HepG2 (cell line): ENCODE data around the gene NFASC. TPM values are rescaled to one million over a fixed set of nuclear protein-coding genes. Genes with fewer than 3 reads are reported as not detected.

Experiments
- ATAC-seq: fragments of 200-7000 bp; cut with Tn5 transposase; 3 replicates; pipeline ENCODE4 v1.9.1; 2020; ENCODE audit warnings: mild to moderate bottlenecking, moderate library complexity
- BruUV-seq: library from RNA; stranded (reverse); fragments of 400-500 nt; replicated peaks from 2 replicates; lab custom pipeline; 2021; lab: Mats Ljungman, UMichigan
- CTCF ChIA-PET: fragments of 300-600 bp; formaldehyde crosslinking; extraction: SDS; loops from one replicate; lab custom pipeline; 2021; ENCODE audit warnings: low total read pairs, inconsistent platforms, low intra/inter-chr PET ratio; lab: Yijun Ruan, JAX
- POLR2A ChIA-PET: fragments of 350-600 bp; sonication (Branson Sonifier 250); formaldehyde crosslinking; loops from one replicate; lab custom pipeline; 2020; ENCODE audit warnings: antibody characterized with exemption, inconsistent platforms; lab: Yijun Ruan, JAX
- DNase-seq: peaks from one replicate; pipeline ENCODE4 v3.0.0-alpha.2; 2015; ENCODE audit warnings: low spot score
- FAIRE-seq: peaks from 3 replicates; lab custom pipeline; 2011; peaks lifted over from hg19 to GRCh38; lab: Jason Lieb, UNC
- H2AFZ ChIP-seq: one replicate; pipeline ENCODE4 v1.6.1; 2011; ENCODE audit warnings: low read length, inconsistent platforms
- H3K27ac ChIP-seq: fragments of 300-600 bp; 3 replicates; pipeline ENCODE4 v1.8.0; 2011; ENCODE audit warnings: mixed run types, mild to moderate bottlenecking, mixed read lengths, low read length, inconsistent platforms; ENCODE audit not compliant: insufficient read depth; ENCODE audit errors: extremely low read length
- H3K27me3 ChIP-seq, 2 experiments: fragments of 200-600 bp in 1 of 2; 2 replicates in 1 of 2; 3 replicates in 1 of 2; pipeline versions ENCODE4 v1.6.0 to v1.8.0; 2011; ENCODE audit warnings: low read length in 2 of 2, mild to moderate bottlenecking in 2 of 2, moderate library complexity in 2 of 2, inconsistent platforms in 1 of 2; ENCODE audit not compliant: insufficient read depth in 2 of 2, control insufficient read depth in 1 of 2
- H3K36me3 ChIP-seq, 2 experiments: fragments of 200-600 bp in 1 of 2; replicated peaks in 1 of 2; 2 replicates in 1 of 2; 3 replicates in 1 of 2; pipeline versions ENCODE4 v1.5.1 to v1.8.0; 2011; ENCODE audit warnings: low read length in 2 of 2, inconsistent platforms in 1 of 2; ENCODE audit not compliant: insufficient read depth in 2 of 2, control insufficient read depth in 1 of 2
- H3K4me1 ChIP-seq: 2 replicates; pipeline ENCODE4 v1.5.1; 2012; ENCODE audit warnings: low read length, inconsistent platforms; ENCODE audit not compliant: insufficient read depth
- H3K4me2 ChIP-seq: 2 replicates; pipeline ENCODE4 v1.6.0; 2011; ENCODE audit warnings: low read depth, low read length, inconsistent platforms
- H3K4me3 ChIP-seq, 3 experiments: fragments of 200-600 bp in 1 of 3; sonication (generic), shearing (Covaris generic) in 1 of 3; replicated peaks in 1 of 3; 2 replicates each; pipeline ENCODE4 v1.5.1; 2011 to 2016; ENCODE audit warnings: low read length in 3 of 3, inconsistent platforms in 2 of 3, low read depth in 2 of 3, mild to moderate bottlenecking in 2 of 3, control low read depth in 1 of 3, mixed read lengths in 1 of 3; ENCODE audit not compliant: insufficient read depth in 1 of 3
- H3K79me2 ChIP-seq: one replicate; pipeline ENCODE4 v1.6.1; 2011; ENCODE audit warnings: low read length, inconsistent platforms; ENCODE audit not compliant: insufficient read depth
- H3K9ac ChIP-seq: 2 replicates; pipeline ENCODE4 v1.6.0; 2011; ENCODE audit warnings: mild to moderate bottlenecking, low read depth, low read length, inconsistent platforms; ENCODE audit not compliant: insufficient read depth
- H3K9me3 ChIP-seq: 2 replicates; pipeline ENCODE4 v1.5.1; 2012; ENCODE audit warnings: mild to moderate bottlenecking, low read length
- H4K20me1 ChIP-seq: 2 replicates; pipeline ENCODE4 v1.6.0; 2011; ENCODE audit warnings: inconsistent platforms, mild to moderate bottlenecking, low read length, moderate library complexity; ENCODE audit not compliant: insufficient read depth
- BRCA1 ChIP-seq: sonication (generic); formaldehyde crosslinking; IDR thresholded peaks from 2 replicates; pipeline ENCODE4 v1.4.0; 2020; ENCODE audit warnings: missing genetic modification reagents
- CBX5 ChIP-seq: sonication (generic); formaldehyde crosslinking; IDR thresholded peaks from 2 replicates; pipeline ENCODE4 v1.4.0; 2020; ENCODE audit warnings: missing genetic modification reagents, borderline replicate concordance
- HHEX ChIP-seq: IDR thresholded peaks from 2 replicates; pipeline ENCODE4 v1.6.1; 2016; ENCODE audit warnings: control low read depth
- MATR3 ChIP-seq: sonication (generic); formaldehyde crosslinking; IDR thresholded peaks from 2 replicates; pipeline ENCODE4 v1.4.0; 2020; ENCODE audit warnings: missing genetic modification reagents
- MIXL1 ChIP-seq: IDR thresholded peaks from 2 replicates; pipeline ENCODE4 v1.6.1; 2016
- NFE2L2 ChIP-seq: fragments of 150-350 bp; IDR thresholded peaks from 2 replicates; pipeline ENCODE4 v1.6.1; 2014; ENCODE audit warnings: low read length
- RBM22 ChIP-seq: fragments of 200-400 bp; formaldehyde crosslinking; optimal IDR thresholded peaks from 2 replicates; pipeline ENCODE3; 2017; ENCODE audit warnings: mild to moderate bottlenecking, low read length, moderate library complexity
- ZBTB8A ChIP-seq: sonication (generic); formaldehyde crosslinking; IDR thresholded peaks from 2 replicates; pipeline ENCODE4 v1.4.0; 2020; ENCODE audit warnings: mild to moderate bottlenecking, low read depth, missing genetic modification reagents, borderline replicate concordance
- ZNF138 ChIP-seq: sonication (generic); formaldehyde crosslinking; IDR thresholded peaks from 2 replicates; pipeline ENCODE4 v1.5.0; 2020; ENCODE audit warnings: mild to moderate bottlenecking, low read depth, missing genetic modification reagents
- ZNF234 ChIP-seq: sonication (generic); formaldehyde crosslinking; conservative IDR thresholded peaks from 2 replicates; pipeline ENCODE4 v1.5.1; 2020; ENCODE audit warnings: mild to moderate bottlenecking, missing genetic modification reagents
- WGBS: methylation state at CpG from one replicate; pipeline ENCODE4 v1.1.6; 2017; ENCODE audit warnings: low lambda C conversion rate; 5-methylcytosine and 5-hydroxymethylcytosine counted together
- in situ Hi-C: cut with HindIII; loops from 2 replicates; pipeline ENCODE4 v1.10.0; 2017; ENCODE audit warnings: low pct_unique_long_range_greater_than_20kb; ENCODE audit not compliant: extremely low pct_ligation_motif_present
- intact Hi-C: fragments of 100-400 bp; cut with micrococcal nuclease; formaldehyde crosslinking; loops from one replicate; pipeline ENCODE4 v1.10.0; 2022; ENCODE audit not compliant: unreplicated experiment
- polyA plus RNA-seq, 8 experiments: library from polyadenylated mRNA; depleted of rRNA in 3 of 8; stranded (reverse) in 7 of 8; unstranded in 1 of 8; fragments of >200 nt; fragmentation: Illumina TruSeq in 4 of 8; extraction: Trizol in 4 of 8; gene quantifications; 2 replicates each; pipeline versions ENCODE4 v1.2.1 to v1.2.3, GENCODE V29; 2011 to 2016; ENCODE audit warnings: low read depth in 4 of 8, missing spikeins in 1 of 8, mixed read lengths in 1 of 8; ENCODE audit not compliant: insufficient read depth in 1 of 8
- total RNA-seq, 5 experiments: library from RNA; depleted of rRNA; stranded (reverse); fragments of >200 nt; fragmentation: Illumina TruSeq; extraction: Trizol; gene quantifications; 2 replicates each; pipeline ENCODE4 v1.2.3, GENCODE V29; 2016; ENCODE audit warnings: low read depth in 1 of 5
- TF ChIP-seq, protein P1 (sequence below): sonication (generic); formaldehyde crosslinking; conservative IDR thresholded peaks from 2 replicates; pipeline ENCODE4 v1.8.0; 2022; ENCODE audit warnings: mild to moderate bottlenecking, moderate library complexity, missing genetic modification reagents

NFASC gene
- total and polyA plus RNA-seq, 2 of the 13 experiments (the other 11 are each of a cell fraction or from before 2014, with no cell fraction given), result not detected

DNA sequence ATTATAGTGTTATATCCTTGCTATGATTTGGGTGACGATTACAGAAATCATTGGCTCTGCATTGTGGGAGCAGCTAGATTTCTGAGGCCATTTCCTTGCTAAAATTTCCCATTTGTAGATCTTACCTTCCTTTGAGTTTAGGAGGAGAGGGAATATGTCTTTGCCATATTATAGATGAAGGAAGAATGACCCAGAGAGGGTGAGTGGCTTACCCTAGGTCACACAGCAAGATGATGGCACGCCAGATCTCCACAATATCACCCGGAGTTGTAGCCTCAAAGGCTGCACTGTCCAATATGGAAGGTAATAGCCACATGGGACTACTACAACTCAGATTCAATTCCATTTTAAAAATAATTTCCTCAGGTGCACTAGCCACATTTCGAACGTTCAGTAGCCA lies 182.6 kb downstream of the NFASC start (continued):
- TF ChIP-seq NFE2L2, result no peak
- TF ChIP-seq MIXL1 (CRISPR knock-in tag), result no peak
- TF ChIP-seq ZNF138 (CRISPR knock-in tag), result no peak
- TF ChIP-seq, protein P1, sequence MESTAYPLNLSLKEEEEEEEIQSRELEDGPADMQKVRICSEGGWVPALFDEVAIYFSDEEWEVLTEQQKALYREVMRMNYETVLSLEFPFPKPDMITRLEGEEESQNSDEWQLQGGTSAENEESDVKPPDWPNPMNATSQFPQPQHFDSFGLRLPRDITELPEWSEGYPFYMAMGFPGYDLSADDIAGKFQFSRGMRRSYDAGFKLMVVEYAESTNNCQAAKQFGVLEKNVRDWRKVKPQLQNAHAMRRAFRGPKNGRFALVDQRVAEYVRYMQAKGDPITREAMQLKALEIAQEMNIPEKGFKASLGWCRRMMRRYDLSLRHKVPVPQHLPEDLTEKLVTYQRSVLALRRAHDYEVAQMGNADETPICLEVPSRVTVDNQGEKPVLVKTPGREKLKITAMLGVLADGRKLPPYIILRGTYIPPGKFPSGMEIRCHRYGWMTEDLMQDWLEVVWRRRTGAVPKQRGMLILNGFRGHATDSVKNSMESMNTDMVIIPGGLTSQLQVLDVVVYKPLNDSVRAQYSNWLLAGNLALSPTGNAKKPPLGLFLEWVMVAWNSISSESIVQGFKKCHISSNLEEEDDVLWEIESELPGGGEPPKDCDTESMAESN (CRISPR knock-in tag), result no peak
- TF ChIP-seq RBM22, result no peak
- TF ChIP-seq BRCA1 (CRISPR knock-in tag), result no peak
- TF ChIP-seq ZNF234 (CRISPR knock-in tag), result no peak

DNA sequence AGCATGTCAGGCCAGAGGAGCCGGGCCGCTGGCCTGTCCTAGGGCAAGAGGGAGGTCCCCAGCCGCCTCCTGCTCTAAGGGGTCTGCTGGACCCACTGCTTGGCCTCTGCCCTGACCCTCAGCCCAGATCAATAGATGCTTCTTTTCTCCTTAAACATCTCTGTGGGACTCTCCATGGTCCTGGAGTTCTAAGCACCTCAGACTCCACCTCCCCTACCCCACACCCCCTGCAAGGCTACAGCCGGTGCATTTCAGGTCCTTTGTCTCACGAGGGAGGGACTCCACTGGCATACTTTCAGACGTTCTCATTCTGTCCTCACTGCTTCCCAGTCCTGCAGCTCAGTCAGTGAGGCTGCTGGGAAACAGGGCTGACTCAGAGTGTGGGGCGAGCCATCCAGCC lies 183.4 kb downstream of the NFASC start:
- no peak for DNase-seq
- POLR2A ChIA-PET, result no interaction called here
- H3K27ac ChIP-seq, result no peak overlapping the region
- ATAC-seq, result no peak
- intact Hi-C loops, result no loop called here
- no peak overlapping the region for H3K4me2 ChIP-seq
- CTCF ChIA-PET, result no interaction called here
- H2AFZ ChIP-seq, result no peak overlapping the region
- no peak overlapping the region for H3K4me3 ChIP-seq
- no peaks in the 10 kb centered on the region for H3K79me2 ChIP-seq
- peaks cover 4 to 57% of the 10 kb centered on the region in 2 experiments; a peak in 4 of 5 replicates for H3K27me3 ChIP-seq
- H3K36me3 ChIP-seq, result no peaks in the 10 kb centered on the region
- WGBS, result 3% methylated on average over 3 of the region's 7 CpGs
- no peaks in the 10 kb centered on the region for H4K20me1 ChIP-seq
- no peak overlapping the region for H3K9ac ChIP-seq
- no peaks in the 10 kb centered on the region for H3K4me1 ChIP-seq
- H3K9me3 ChIP-seq, result no peaks in the 10 kb centered on the region
- in situ Hi-C loops, result no loop called here
- BruUV-seq, result no TSS peak
- no peak for FAIRE-seq
- no peak for TF ChIP-seq ZBTB8A
- no peak for TF ChIP-seq CBX5 (CRISPR knock-in tag)
- TF ChIP-seq MATR3, result no peak
- no peak for TF ChIP-seq HHEX (CRISPR knock-in tag)
